Stimulated activated CD8-positive, alpha-beta memory T cell treated with anti-CD3 and anti-CD28 coated beads, Interleukin-4, amount 100 ng/mL, for 1 hour (primary cell): ENCODE measurements around the gene GRID1.
A peak's percentile ranks its signal among the peaks of the same experiment; 100 is the strongest.
"Not testable (repeated sequence)": the region's sequence is repeated elsewhere in the genome, so short reads cannot be mapped to it uniquely, and the experiment has no call there.

Experiments
- DNase-seq, 2 donors: peaks; one replicate each; pipeline ENCODE4 v3.0.0-alpha.2; 2020; ENCODE audit warnings: low read depth in 2 of 2, low spot score in 1 of 2

Gene GRID1

GRCh38 chr10:86391986-86392722 is 25.6 kb upstream of the GRID1 start:
- no peak for DNase-seq

DNA sequence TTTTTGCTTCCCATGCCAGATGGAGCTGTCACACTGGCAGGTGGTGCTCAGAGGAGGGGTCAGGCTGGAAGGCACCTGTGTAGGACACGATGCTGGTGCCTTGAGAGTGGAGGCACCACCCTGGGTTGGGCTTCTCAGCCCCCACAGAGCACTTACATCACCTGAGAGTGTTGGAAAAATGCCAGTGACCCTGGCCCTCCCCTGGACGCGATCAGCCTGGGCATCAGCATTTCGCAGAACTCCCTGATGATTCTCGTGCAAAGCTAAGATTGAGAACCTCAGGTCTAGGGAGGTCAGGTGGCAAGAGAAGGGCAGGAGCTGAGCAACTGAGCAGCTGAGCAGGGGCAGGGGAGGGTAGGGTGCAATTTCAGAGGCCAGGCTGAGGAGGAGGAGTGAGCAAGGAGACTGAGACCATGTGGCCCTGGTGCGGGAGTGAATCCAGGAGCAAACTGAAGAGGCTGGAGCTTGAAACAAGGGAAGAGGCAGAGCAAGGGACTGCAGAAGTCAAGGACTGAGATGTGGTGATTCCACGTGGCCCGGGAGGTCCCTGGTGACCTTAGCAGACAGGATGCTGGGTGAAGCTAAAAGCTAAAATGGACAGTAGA is 24.7 kb upstream of the GRID1 start:
- no peak for DNase-seq

GRCh38 chr10:86390337-86391120 is 23.9 kb upstream of the GRID1 start:
- DNase-seq, result no peak

DNA sequence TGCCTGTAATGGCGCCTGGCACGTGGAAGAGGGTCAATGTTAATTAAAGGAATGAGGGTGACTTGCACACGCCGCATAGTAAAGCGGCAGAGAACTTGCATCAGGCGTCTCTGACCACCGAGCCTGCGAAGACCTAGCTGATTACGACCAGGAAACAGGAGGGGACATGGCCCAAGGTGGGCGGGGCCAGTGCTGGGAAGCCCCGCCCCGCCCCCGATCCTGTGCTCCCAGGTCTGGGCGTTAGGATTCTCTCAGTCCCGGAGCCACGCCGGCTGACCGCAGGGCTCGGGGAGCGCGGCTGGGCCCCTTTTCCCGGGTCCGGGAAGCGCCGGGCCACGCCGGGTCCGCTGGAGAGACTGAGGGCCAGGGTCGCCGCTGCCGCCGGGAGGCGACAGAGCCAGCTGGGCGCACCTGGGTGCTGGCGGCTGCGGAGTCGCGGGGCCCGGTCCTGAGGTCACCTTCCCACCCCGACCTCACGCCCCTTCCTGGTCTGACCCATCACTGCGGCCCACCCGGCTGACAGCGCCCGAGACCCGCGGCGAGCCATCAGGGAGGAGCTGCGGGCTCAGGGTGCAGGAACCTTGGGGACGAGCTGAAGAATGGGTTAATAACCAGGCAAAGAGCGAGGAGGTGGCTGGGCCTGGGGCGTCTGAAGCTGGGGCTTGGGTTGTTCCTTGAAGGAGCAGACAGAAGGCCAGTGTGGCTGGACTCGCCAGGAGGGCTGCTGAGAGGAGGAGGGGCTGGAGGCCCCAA is 23.0 kb upstream of the GRID1 start:
- no peak for DNase-seq

GRCh38 chr10:86389109-86389440 is 22.5 kb upstream of the GRID1 start:
- DNase-seq, result not testable (repeated sequence)

DNA sequence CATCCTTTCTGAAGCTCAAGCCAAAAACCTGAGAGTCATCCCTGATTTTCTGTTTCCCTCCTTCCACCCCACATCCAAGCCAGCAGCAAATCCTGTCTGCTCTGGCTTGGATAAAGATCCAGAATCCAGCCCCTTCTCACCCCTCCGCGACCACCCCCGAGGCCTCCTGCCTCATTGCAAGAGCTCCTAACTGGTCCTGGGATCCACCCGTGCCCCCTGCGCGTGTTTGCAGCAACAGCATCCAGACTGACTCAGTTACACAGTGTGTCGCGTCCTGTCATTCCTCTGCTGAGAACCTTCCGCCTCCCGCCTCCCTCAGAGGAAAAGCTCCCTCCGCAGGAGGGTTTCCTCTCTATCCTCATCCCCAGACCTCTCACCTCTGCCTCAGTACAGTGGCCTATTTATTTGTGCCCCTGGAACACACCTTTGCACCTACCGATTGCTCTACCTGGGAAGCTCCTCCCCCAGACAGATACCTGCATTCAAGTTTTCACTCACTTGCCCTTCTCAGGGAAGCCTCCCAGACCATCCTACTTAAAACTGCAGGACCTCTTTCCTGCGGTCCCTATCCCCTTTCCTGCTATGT is 21.6 kb upstream of the GRID1 start:
- no peak for DNase-seq

DNA sequence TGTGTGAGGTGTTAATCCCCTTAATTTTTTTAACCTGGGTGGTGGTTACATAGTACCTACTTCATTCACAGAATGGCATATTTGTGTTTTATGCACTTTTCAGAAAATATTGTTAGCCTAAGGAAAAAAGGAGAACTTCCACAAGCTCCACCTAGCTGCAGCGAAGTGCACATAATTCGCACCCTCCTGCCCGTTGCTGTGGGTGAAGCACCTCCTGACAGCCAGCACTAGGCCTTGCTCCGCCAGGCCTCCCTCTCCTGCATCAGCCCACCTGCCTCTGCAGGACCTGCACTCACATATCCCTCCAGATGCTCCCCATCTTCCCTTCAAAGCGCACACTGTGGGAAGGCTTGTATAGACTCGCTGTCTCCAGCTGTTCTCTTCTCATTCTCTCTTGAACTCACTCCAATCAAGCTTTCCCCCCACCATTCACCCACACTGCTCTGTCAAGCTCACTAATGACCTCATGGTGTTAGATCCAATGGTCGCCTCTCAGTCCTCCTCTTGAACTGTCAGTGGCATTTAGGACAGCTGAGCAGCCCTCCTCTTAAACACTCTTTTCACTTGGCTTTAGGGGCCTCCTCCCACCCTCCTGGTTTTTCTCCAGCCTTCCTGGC is 20.7 kb upstream of the GRID1 start:
- no peak for DNase-seq

DNA sequence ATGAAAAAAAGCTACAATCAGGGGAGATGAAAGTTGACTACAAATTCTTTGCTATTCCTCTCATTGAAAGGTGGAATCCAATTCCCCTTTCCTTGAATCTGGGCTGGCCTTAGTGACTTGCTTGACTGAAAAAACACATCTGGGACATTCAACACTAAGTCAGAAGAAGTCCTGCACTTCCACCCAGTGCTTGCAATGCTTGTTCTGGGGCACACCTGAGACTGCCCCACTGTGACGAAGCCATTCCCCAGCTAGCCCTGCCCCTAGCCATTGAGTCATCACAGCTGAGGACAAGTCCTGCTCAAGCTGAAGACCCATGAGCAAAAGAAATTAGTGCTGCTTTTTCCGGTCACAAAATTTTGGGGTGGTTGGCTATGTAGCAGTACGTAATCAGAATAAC is 19.2 kb upstream of the GRID1 start:
- DNase-seq, result no peak

- no peak for DNase-seq
These were observed 11.2 kb upstream of the GRID1 start for GRCh38 chr10:86377797-86378146.

- peak; percentile 55 to 66 for DNase-seq
These were observed 10.5 kb upstream of the GRID1 start for GRCh38 chr10:86376852-86377796.

- DNase-seq, result no peak
These were observed 9.8 kb upstream of the GRID1 start for GRCh38 chr10:86376403-86376802.

DNA sequence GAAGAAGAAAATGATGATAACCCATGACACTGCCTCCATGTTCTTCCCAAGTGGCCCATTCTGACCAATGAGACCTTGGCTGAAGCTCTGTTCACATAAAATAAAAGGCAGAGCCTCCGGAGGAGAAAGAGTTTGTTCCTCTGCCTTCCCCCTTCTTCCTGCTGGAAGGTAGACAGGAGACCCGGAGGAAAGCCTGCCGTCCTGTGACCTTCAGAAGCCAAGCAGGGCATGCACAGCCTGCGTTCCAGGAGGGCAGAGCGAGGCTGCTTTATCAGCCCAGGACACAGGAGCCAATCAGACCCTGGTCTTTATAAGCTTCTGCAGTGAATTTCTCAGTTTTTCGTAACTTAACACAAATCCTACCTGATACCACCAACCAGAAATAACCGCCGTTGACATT is 8.6 kb upstream of the GRID1 start:
- no peak for DNase-seq

- no peak for DNase-seq
These were observed 8.1 kb upstream of the GRID1 start for GRCh38 chr10:86374664-86375063.

DNA sequence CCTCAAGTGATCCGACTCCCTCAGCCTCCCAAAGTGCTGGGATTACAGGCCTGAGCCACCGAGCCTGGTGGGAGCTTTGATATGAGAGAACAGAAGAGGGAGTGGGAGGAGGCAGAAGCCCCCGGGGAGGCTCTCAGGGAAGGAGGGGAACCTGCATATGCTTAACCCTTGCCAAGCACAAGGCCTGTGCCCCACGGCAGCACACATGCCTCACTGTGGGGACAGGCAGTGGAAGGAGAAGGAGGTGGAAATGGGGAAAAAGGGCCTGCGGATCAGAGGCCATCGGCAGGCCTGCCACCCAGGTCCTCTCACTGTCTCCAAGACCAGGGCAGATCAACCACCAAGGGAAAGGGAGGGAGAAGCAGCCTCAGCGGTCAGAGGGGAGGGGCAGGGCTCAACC is 7.2 kb upstream of the GRID1 start:
- no peak for DNase-seq

- DNase-seq, result no peak
These were observed 6.7 kb upstream of the GRID1 start for GRCh38 chr10:86373251-86373650.

- DNase-seq, result no peak
These were observed 6.2 kb upstream of the GRID1 start for GRCh38 chr10:86372784-86373239.

DNA sequence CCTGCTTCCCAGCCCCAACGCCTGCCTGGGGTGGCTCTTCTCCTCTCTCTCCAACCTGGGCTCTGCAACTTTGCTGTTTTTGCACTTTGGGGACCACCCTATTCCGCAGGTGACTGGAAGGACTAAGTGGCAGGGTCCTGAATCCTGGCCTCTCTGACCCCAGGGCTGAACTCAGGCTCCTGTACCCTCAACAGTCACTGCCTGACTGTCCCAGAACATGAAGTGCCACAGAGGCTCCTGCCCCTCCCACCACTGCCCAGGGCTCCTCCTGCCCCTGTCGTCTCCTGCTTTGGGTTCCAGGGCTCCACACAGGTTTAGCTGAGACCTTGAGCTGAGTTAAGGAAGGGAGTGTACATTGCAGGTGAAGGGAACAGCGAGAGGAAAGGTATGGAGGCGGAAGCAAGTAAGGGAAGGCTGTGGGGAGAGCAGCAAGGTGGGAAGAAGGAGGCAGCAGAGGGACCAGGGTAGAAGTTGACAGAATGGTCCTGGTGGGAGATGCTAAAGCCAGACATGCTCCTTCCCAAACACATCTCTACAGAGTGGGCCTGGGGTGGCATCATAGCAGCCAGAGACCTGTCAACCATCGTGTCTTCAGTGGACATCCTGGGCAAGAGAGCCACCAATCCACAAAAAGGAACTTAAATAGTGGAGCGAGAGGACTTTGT is 5.7 kb upstream of the GRID1 start:
- DNase-seq, result no peak

GRCh38 chr10:86371691-86372090 is 5.1 kb upstream of the GRID1 start:
- no peak for DNase-seq

DNA sequence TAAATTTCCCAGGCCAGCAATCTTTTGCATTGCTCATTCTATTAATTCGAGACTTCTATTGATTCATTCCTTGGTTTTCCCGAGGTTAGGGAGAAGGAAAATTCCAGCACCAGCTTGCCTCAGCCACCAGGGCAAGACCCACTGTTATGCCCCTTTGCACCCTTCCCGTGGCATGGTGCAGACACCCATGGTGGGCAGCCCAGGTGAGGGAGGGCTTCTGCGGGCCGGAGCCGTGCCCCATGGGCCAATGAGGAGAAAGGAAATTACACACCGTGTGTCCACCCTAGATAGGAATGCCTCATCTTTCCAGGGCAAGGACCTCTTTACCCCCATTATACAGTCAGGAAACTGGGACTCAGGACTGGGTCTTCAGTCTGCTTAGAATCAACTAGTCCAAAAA is 4.5 kb upstream of the GRID1 start:
- DNase-seq, result no peak
